K562 (cell line): ENCODE data around the gene NRXN3. TPM values are rescaled to one million over a fixed set of nuclear protein-coding genes. Genes with fewer than 3 reads are reported as not detected.

ENCODE experiments used
- ATAC-seq: fragments of 200-7000 bp; cut with Tn5 transposase; 3 replicates; pipeline ENCODE4 v1.9.1; 2020; ENCODE audit warnings: moderate library complexity
- BruUV-seq: library from RNA; stranded (reverse); fragments of 400-500 nt; replicated peaks from 2 replicates; lab custom pipeline; 2021; lab: Mats Ljungman, UMichigan
- CTCF ChIA-PET: fragments of 300-600 bp; formaldehyde crosslinking; extraction: SDS; loops from one replicate; lab custom pipeline; 2021; ENCODE audit warnings: low intra/inter-chr PET ratio; lab: Yijun Ruan, JAX
- POLR2A ChIA-PET: fragments of 300-600, 350-650 bp; sonication (Branson Sonifier 250); formaldehyde crosslinking; extraction: SDS; loops from one replicate; lab custom pipeline; 2021; ENCODE audit warnings: antibody characterized with exemption, inconsistent platforms; lab: Yijun Ruan, JAX
- DNase-seq, 4 experiments: peaks; one replicate each; pipeline versions ENCODE4 v3.0.0 to v3.0.0-alpha.2; 2011 to 2018; ENCODE audit warnings: low spot score in 3 of 4, mixed read lengths in 3 of 4; ENCODE audit errors: extremely low read depth in 1 of 4
- FAIRE-seq: peaks from 2 replicates; lab custom pipeline; 2011; peaks lifted over from hg19 to GRCh38; lab: Jason Lieb, UNC
- H2AFZ ChIP-seq: 2 replicates; pipeline ENCODE4 v1.6.0; 2011; ENCODE audit warnings: low read depth, low read length, control low read depth, inconsistent platforms
- H3K27ac ChIP-seq: fragments of 200-600 bp; 3 replicates; pipeline ENCODE4 v1.8.0; 2011; ENCODE audit warnings: low read depth, mild to moderate bottlenecking, control low read depth, inconsistent platforms, low read length, moderate library complexity, mixed read lengths; ENCODE audit errors: extremely low read depth
- H3K27me3 ChIP-seq, 2 experiments: fragments of 300-600 bp in 1 of 2; 2 replicates in 1 of 2; 3 replicates in 1 of 2; pipeline versions ENCODE4 v1.6.0 to v1.8.0; 2011; ENCODE audit warnings: inconsistent platforms in 2 of 2, low read length in 2 of 2, mild to moderate bottlenecking in 1 of 2, mixed read lengths in 1 of 2, moderate library complexity in 1 of 2; ENCODE audit not compliant: control insufficient read depth in 2 of 2, insufficient read depth in 2 of 2
- H3K36me3 ChIP-seq: fragments of 300-600 bp; 3 replicates; pipeline ENCODE4 v1.8.0; 2011; ENCODE audit warnings: mild to moderate bottlenecking, low read length, inconsistent platforms; ENCODE audit not compliant: control insufficient read depth, insufficient read depth
- H3K4me1 ChIP-seq, 2 experiments: fragments of 200-600 bp in 1 of 2; replicated peaks in 1 of 2; 2 replicates in 1 of 2; 3 replicates in 1 of 2; pipeline versions ENCODE4 v1.5.1 to v1.8.0; 2011; ENCODE audit warnings: inconsistent platforms in 2 of 2, low read length in 2 of 2, mild to moderate bottlenecking in 1 of 2, mixed read lengths in 1 of 2, moderate library complexity in 1 of 2; ENCODE audit not compliant: control insufficient read depth in 2 of 2, insufficient read depth in 2 of 2
- H3K4me2 ChIP-seq: 2 replicates; pipeline ENCODE4 v1.6.1; 2011; ENCODE audit warnings: low read length, control low read depth, inconsistent platforms, mixed read lengths; ENCODE audit not compliant: insufficient read depth
- H3K4me3 ChIP-seq: fragments of 200-600 bp; sonication (generic), shearing (Covaris generic); 2 replicates; pipeline ENCODE4 v1.5.1; 2016; ENCODE audit warnings: control low read depth, inconsistent platforms
- H3K79me2 ChIP-seq: fragments of 200-600 bp; 3 replicates; pipeline ENCODE4 v1.8.0; 2011; ENCODE audit warnings: low read length, inconsistent platforms; ENCODE audit not compliant: control insufficient read depth, insufficient read depth
- H3K9ac ChIP-seq, 2 experiments: 2 replicates each; pipeline versions ENCODE4 v1.6.0 to v1.6.1; 2011; ENCODE audit warnings: low read depth in 2 of 2, low read length in 2 of 2, control low read depth in 1 of 2, inconsistent platforms in 1 of 2, mild to moderate bottlenecking in 1 of 2, mixed read lengths in 1 of 2; ENCODE audit not compliant: insufficient read depth in 1 of 2
- H3K9me1 ChIP-seq: one replicate; pipeline ENCODE4 v1.6.0; 2011; ENCODE audit warnings: inconsistent platforms, mild to moderate bottlenecking, low read length, moderate library complexity; ENCODE audit not compliant: control insufficient read depth, insufficient read depth
- H3K9me3 ChIP-seq: replicated peaks from 2 replicates; pipeline ENCODE4 v1.5.1; 2011; ENCODE audit warnings: low read depth, low read length, inconsistent platforms; ENCODE audit not compliant: control insufficient read depth, insufficient read depth
- H4K20me1 ChIP-seq: replicated peaks from 2 replicates; pipeline ENCODE4 v1.6.1; 2011; ENCODE audit warnings: low read length, inconsistent platforms, mixed read lengths; ENCODE audit not compliant: control insufficient read depth, insufficient read depth
- GATAD2B ChIP-seq: fragments of 450-650 bp; IDR thresholded peaks from 2 replicates; pipeline ENCODE4 v1.6.1; 2017; ENCODE audit warnings: mild to moderate bottlenecking, borderline replicate concordance
- KLF6 ChIP-seq: fragments of 250-450 bp; sonication (Bioruptor Pico); IDR thresholded peaks from 2 replicates; pipeline ENCODE4 v1.4.0; 2020; ENCODE audit warnings: mild to moderate bottlenecking, moderate library complexity, borderline replicate concordance
- NR1H2 ChIP-seq: sonication (generic); formaldehyde crosslinking; IDR thresholded peaks from 2 replicates; pipeline ENCODE4 v1.4.0; 2020; ENCODE audit warnings: mild to moderate bottlenecking, missing genetic modification reagents
- PYGO2 ChIP-seq: fragments of 450-650 bp; IDR thresholded peaks from 2 replicates; pipeline ENCODE4 v1.6.1; 2016; ENCODE audit warnings: mild to moderate bottlenecking, missing genetic modification characterization, moderate library complexity, missing compliant biosample characterization
- RBM15 ChIP-seq: fragments of 200-400 bp; formaldehyde crosslinking; IDR thresholded peaks from 2 replicates; pipeline ENCODE4 v1.6.1; 2018; ENCODE audit warnings: mild to moderate bottlenecking, low read length, moderate library complexity; ENCODE audit not compliant: insufficient read depth
- SREBF1 ChIP-seq: fragments of 150-350 bp; IDR thresholded peaks from 2 replicates; pipeline ENCODE4 v1.6.1; 2014; ENCODE audit warnings: antibody characterized with exemption, low read depth, low read length, borderline replicate concordance
- ZNF408 ChIP-seq: fragments of 250-450 bp; sonication (Bioruptor Pico); IDR thresholded peaks from 2 replicates; pipeline ENCODE4 v1.4.0; 2020; ENCODE audit warnings: low read depth, mild to moderate bottlenecking, moderate library complexity
- ZNF445 ChIP-seq: fragments of 250-450 bp; sonication (Bioruptor Pico); IDR thresholded peaks from 2 replicates; pipeline ENCODE4 v1.4.0; 2020; ENCODE audit warnings: low read depth, mild to moderate bottlenecking, moderate library complexity
- WGBS: fragments of 100-300 bp; shearing (Covaris generic); methylation state at CpG from one replicate; pipeline ENCODE4 v1.1.6; 2016; ENCODE audit warnings: low coverage, mixed read lengths; ENCODE audit not compliant: insufficient coverage; ENCODE audit errors: missing lambda C conversion rate; 5-methylcytosine and 5-hydroxymethylcytosine counted together
- in situ Hi-C: fragments of 300-500 bp; cut with MboI; formaldehyde crosslinking; loops from 4 replicates; pipeline ENCODE4 v1.15.0; 2018; ENCODE audit warnings: inconsistent platforms, mixed read lengths
- intact Hi-C: fragments of 100-400 bp; cut with micrococcal nuclease; formaldehyde crosslinking; loops from 2 replicates; pipeline ENCODE4 v1.14.2; 2022
- polyA plus RNA-seq, 8 experiments: library from polyadenylated mRNA; depleted of rRNA in 4 of 8; stranded (reverse) in 5 of 8; unstranded in 3 of 8; fragments of >200 nt; fragmentation: Nextera tagmentation in 2 of 8; fragmentation: Illumina TruSeq in 1 of 8; extraction: Ambion mirVana in 2 of 8; extraction: Trizol in 1 of 8; gene quantifications; 2 replicates each; pipeline versions ENCODE4 v1.2.1 to v1.2.3, GENCODE V29; 2011 to 2014; ENCODE audit warnings: inconsistent platforms in 1 of 8, missing spikeins in 1 of 8
- total RNA-seq, 7 experiments: library from RNA; depleted of rRNA in 6 of 7; stranded (reverse); fragments of >200 nt in 6 of 7; fragmentation: Illumina TruSeq in 2 of 7; extraction: Trizol in 2 of 7; gene quantifications; 2 replicates each; pipeline versions ENCODE4 v1.2.1 to v1.2.3, GENCODE V29; 2011 to 2021; ENCODE audit warnings: low replicate concordance in 1 of 7

NRXN3 gene
- total and polyA plus RNA-seq, 9 of the 15 experiments (the other 6 are each of a cell fraction or from before 2014, with no cell fraction given) = 0.09 TPM; not detected in 8

DNA sequence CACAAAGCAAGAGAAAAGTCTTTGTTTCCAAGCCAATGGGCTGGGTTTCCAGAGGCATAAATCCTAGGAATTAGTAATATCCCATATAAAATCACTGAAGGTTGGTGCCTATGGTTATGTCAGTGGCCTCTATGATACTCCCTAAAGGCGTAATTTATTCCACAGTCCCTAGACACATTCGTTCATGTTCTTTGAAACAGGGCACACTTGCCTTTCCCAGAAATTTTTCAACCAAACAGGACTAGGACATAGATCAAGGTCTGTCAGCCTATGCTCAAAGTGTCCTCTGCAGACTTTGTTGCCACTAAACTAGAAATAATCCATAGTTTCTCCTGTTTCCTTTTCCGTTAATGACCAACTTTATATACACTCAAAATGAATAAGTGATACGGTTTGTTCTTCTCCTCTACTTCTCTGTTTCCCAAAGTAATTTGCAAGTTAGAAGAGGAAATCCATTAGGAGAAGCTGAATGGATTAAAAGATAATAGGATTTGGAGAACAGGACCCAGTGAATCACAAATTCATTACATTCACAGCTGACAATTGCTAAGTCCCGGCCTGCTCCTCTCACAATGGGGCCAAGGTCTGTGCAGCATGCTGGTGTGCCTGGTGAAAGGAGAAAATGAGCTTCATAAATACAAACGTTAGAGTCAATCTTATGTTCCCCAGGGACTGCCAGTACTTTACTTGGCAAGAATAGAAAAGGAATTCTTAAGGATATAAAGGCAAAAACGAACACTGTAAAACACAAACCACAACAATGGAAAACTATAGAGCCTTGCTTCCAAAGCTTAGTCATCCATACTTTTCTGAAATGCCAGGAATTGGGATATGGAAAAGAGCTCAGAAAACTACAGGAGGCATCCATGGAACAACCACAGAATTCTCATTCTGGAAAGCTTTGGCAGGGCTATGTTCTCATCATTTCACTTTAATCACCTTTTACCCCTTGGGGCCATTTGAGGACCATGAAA is 966.2 kb downstream of the NRXN3 start:
- 3% methylated on average over 7 of the region's 7 CpGs for WGBS
- H3K4me3 ChIP-seq = no peak overlapping the region
- no peak overlapping the region for H3K9ac ChIP-seq
- no peaks in the 10 kb centered on the region for H3K9me1 ChIP-seq
- H2AFZ ChIP-seq = no peak overlapping the region
- no peaks in the 10 kb centered on the region for H3K79me2 ChIP-seq
- POLR2A ChIA-PET = no interaction called here
- TF ChIP-seq ZNF408 (CRISPR knock-in tag) (no peak), NR1H2 (no peak), GATAD2B (no peak)
- H3K36me3 ChIP-seq = no peaks in the 10 kb centered on the region
- H3K9me3 ChIP-seq = no peaks in the 10 kb centered on the region
- no peak for DNase-seq
- H3K4me2 ChIP-seq = no peak overlapping the region
- in situ Hi-C loops = no loop called here
- H3K27me3 ChIP-seq = no peaks in the 10 kb centered on the region
- no peak for ATAC-seq
- BruUV-seq = no TSS peak
- no peak overlapping the region for H3K27ac ChIP-seq
- H4K20me1 ChIP-seq = no peaks in the 10 kb centered on the region
- intact Hi-C loops = no loop called here
- CTCF ChIA-PET = no interaction called here
- no peaks in the 10 kb centered on the region for H3K4me1 ChIP-seq
- no peak for FAIRE-seq

GRCh38 chr14:79137045-79137430 is 966.9 kb downstream of the NRXN3 start:
- H3K79me2 ChIP-seq = no peaks in the 10 kb centered on the region
- no peaks in the 10 kb centered on the region for H3K36me3 ChIP-seq
- DNase-seq (no peak), FAIRE-seq (no peak), ATAC-seq (no peak)
- no peak overlapping the region for H3K27ac ChIP-seq
- H3K9ac ChIP-seq = no peak overlapping the region
- no peak overlapping the region for H3K4me3 ChIP-seq
- H2AFZ ChIP-seq = no peak overlapping the region
- H3K4me2 ChIP-seq = no peak overlapping the region
- TF ChIP-seq SREBF1 (no peak), PYGO2 (tag) (no peak), ZNF445 (CRISPR knock-in tag) (no peak), RBM15 (no peak), KLF6 (CRISPR knock-in tag) (no peak)
- no peaks in the 10 kb centered on the region for H4K20me1 ChIP-seq
- CTCF ChIA-PET = no interaction called here
- H3K9me1 ChIP-seq = no peaks in the 10 kb centered on the region
- no peaks in the 10 kb centered on the region for H3K4me1 ChIP-seq
- 0% methylated on average over 2 of the region's 2 CpGs for WGBS
- POLR2A ChIA-PET = no interaction called here
- BruUV-seq = no TSS peak
- H3K27me3 ChIP-seq = no peaks in the 10 kb centered on the region
- intact Hi-C loops (no loop called here), in situ Hi-C loops (no loop called here)
- H3K9me3 ChIP-seq = no peaks in the 10 kb centered on the region
